Pulmonary artery endothelial cell (primary cell): Measurements from ENCODE around the gene NFASC. TPM values are rescaled to one million over a fixed set of nuclear protein-coding genes. Genes with fewer than 3 reads are reported as not detected.

ENCODE experiments used
- DNase-seq: peaks from one replicate; pipeline ENCODE4 v3.0.0-alpha.2; 2011; ENCODE audit warnings: low read depth, low spot score
- total RNA-seq: library from RNA; depleted of rRNA; stranded (reverse); fragments of >200 nt; gene quantifications from 2 replicates; pipeline ENCODE4 v1.2.3, GENCODE V29; 2014

Gene NFASC
- total RNA-seq, 1 donor from 2014 or later = not detected

DNA sequence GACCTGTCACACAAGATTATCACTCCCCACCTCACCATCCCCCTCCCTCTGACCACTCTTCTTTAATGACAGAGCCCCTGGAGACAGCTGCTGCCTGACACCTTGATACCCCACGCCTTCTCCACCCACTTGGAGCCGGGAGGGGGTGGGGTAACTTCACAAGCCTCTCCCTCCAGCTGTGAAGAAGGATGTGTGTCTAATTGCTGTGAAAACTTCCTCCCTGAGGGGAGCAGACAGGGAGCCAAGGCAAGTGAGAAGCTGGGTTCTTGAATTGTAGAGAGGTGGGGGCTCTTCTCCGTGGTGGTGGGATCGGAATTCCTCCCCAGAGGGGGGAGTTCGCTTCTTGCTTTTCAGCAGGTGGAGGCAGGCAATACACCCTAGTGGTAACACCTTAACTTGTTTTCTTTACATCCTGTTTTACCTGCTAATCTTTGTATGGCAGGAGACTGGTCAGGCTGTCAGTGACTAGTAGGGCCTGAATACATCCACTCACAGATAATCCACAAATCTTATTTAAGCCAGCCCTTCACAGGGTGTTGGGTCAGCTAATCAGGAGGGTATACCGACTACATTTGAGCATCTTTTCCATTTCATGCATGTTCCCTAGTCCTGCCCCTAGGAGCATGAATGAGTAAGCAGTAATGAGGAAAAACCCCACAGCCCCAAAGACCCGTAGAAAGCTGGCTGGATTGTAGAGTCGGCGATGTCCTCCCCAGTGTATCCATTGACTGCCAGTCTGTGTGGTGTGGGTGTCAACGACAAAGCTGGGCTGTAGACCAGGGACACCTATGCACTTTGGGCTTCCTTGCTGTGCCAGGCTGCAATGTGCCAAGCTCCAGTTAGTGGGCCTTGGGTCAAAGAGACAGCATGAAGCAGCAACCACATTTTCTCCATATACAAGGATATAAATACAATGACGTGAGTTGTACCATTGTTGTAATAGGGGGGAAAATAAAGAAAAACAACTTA, 57.3 kb downstream of the NFASC start:
- no peak for DNase-seq

GRCh38 chr1:204928671-204929486, 58.2 kb downstream of the NFASC start:
- no peak for DNase-seq

DNA sequence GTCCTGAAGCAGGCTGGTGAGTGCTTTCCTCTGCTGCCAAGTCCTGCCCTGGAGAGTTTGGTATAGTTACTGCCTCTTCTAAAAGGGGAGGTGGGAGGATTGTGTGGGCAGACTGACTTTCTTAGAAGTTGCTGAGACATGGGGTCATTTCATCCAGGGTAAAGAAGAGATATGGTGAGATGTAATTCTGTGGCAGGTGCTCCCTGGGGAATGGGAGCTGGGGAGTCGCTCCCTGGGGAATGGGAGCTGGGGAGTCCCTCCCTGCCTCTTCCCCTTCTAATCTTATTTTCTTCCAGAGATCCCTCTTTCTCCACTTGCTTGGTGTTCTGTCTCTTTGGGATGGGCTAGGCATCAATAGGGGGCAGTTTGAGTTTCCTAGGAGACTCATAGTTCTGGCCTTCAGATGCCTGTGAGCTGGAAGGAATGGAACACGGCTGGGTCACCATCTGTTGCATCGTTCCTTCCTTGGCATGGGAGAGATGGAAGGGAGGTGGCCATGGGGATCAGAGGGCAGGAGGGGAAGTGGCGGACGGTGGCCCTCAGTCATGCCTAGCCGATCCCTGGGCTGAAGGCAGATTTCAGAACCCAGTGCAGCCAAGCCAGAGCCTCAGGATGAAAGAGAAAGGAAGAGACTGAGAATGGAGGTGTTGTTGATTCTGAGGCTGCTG, 59.0 kb downstream of the NFASC start:
- DNase-seq = no peak

- no peak for DNase-seq
Observed at GRCh38 chr1:204930155-204930523, 59.5 kb downstream of the NFASC start.

- no peak for DNase-seq
Observed at GRCh38 chr1:204931313-204931712, 60.7 kb downstream of the NFASC start.

GRCh38 chr1:204931768-204932572, 61.3 kb downstream of the NFASC start:
- DNase-seq = no peak

DNA sequence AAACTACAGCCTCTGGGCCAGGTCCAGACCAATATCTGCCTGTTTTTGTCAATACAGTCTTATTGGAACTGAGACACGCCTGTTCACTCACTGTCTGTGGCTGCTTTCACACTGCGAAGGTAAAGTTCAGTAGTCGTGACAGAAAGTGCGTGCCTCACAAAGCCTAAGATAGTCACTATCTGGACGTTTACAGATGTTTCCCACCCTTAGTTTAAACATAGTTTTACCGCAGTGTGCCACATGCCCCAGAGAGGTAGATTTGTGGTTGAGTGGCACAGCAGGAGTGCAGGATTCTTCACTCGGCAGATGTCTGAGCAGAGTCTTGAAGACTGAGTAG, 61.9 kb downstream of the NFASC start:
- no peak for DNase-seq

GRCh38 chr1:204935155-204935554, 64.5 kb downstream of the NFASC start:
- DNase-seq = no peak

- DNase-seq = no peak
Observed at GRCh38 chr1:204936765-204937164, 66.1 kb downstream of the NFASC start.

DNA sequence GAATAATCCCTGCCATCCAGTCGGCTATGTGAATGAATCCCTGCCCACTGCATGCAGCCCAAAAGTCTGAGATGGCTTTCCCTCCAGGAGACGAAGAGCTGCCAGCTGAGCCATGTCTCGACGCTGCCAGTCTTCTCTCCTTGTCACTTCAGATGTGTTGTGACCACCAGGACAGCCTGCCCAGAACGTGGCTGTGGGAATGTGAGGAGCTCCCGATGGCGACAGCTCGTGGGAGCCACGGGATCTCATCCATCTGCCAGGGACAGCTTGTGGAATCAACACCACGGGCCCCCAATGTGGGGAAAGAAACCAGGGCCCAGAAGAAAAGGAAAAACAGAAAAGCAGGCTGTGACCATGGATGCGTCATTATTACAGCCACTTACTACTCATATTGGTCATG, 67.2 kb downstream of the NFASC start:
- DNase-seq = no peak

DNA sequence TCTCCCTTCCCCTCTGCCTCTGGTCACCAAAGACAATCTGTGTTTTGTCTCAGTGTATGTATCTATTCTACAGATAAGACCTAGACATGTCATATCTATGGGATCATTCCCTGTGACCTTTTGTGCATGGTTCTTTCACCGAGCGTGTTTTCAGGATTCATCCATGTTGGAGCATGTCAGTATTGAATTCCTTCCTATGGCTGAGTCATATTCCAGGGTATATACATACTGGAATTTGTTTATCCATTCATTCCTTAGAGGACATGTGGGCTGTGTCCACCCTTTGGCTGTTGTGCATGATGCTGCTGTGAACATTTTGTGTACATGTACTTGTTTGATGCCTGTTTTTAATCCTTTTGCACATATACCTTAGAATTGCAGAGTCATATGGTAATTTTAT, 69.9 kb downstream of the NFASC start:
- no peak for DNase-seq

DNA sequence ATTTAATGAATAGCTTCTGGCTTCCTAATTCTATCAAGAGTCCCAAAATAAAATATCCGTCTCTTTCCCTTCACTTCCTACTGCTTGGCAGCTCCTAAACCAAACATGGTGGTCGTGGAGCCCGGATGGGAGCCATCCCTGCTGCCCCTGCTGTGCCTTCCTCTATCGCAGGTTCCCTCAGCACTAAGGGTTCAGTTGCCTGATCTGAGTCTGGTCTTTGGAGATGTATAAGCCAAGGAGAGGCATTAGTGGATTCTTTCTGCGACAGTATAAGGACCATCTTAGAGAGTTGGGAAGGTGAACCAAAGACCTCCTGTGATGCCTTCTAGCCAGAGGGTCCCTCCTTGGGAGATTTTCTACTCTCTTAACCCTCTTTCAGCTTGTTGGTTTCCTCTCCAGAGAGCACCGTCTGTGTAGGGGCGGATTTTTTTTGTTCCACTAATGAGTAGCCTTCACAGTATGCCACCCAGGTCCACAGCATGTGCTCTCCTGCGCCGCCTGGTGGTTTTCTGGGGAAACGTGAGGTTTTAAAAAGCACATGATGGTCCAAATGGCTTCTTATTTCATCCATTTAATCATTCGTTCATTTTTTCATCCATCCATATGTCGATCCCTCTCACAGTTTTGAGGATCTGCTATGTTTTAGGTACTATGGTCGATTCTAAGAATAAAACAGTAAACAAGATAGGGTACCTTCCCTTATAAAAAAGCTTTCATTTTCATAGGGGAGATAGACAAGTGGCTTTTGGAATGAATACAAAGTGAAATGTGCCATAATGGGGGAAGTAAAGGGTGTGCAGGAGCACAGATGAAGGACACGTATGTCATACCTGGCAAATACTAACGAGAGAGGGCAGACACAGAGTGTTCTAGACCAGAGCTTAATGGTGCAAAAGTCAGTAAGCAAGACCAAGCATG, 71.0 kb downstream of the NFASC start:
- no peak for DNase-seq

DNA sequence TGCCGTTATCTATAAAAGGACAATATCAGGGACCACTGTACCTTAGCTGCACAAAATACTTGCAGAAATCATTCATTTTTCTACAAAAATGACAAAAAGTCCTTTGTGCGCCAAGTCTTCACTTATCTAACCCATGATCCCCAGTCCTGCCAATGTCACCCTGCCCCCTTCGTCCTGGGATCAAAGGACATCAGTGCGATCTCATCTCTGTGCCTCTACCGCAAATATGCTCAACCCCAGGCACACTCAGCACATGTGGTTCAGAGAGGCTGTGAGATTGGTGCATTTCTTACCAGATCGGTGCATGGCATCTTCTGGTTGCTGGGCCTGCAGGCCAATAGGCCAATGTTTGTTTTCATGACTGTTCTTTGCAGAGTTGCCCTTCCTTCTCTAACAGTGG, 72.8 kb downstream of the NFASC start:
- DNase-seq = no peak

- DNase-seq = no peak
Observed at GRCh38 chr1:204944662-204945061, 74.0 kb downstream of the NFASC start.

DNA sequence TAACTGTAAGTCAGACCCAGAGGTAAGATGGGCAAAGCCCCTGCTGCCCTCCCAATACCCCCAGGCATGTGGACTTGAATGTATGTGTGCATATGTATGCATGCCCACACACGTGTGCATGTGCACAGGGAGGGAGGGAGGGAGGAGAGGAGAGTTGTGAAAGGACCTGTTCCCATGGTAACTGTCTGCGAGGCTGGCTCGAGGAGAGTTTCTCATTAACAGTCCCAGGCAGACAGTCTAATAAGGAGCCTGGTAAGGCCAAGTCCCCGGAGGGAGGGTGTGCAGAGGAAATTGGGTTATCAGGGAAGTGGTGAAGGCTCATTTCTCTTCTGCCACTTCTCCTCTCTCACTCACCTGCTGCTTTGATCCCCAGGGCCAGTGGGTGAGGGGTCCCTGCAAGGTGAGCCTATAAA, 74.9 kb downstream of the NFASC start:
- DNase-seq = no peak

- no peak for DNase-seq
Observed at GRCh38 chr1:204946640-204947039, 76.0 kb downstream of the NFASC start.

DNA sequence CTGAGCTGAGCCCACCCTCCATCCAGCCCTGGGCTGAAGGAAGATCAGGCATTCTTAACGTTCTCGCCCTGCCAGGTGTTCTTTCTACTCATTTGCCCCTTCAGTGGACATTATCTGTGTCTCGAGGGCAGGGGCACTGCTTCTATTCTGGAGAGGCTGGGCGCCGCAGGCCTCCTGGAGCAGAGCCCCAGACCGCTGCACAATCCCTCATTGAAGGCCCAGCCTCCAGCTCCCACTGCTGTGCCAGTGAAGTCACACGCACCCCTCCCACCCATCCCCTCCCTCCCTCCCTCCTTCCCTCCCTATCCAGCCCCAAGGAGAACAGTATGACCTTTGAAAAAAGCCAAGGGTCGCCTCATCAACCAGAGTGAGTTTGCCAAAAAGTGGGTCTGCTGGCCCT, 76.7 kb downstream of the NFASC start:
- DNase-seq = no peak

- no peak for DNase-seq
Observed at GRCh38 chr1:204947747-204948146, 77.1 kb downstream of the NFASC start.

DNA sequence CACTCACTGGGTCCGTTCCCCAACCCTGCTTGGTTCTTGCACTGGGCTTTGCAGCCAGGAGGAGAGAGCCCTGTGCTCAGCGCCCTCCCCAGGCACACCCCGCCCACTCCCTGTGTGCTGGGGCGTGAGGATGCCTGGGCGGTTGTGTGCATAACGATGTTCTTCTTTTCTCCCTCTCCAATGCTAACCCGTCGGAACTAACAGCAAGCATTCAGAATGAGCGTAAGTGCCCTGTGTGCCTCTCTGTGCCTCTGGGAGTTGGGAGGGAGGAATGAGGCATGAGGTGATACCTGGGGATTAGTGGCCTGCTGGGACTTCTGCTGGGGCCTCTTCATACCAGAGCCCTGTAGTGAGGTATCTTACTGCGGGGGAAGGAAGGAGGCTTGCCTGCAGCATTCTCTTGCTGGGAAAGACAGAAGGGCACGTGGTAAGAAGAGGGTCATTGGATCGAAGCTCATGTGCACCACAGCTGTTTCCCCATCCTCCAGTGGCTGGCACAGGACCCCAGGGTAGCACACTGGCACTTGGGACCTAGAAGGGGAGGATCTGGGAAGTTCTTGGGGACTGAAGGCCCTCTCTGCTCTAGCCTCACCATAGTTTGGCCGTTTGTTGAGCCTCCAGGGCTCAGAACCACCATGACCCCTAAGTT, 79.8 kb downstream of the NFASC start:
- no peak for DNase-seq
